Gastrocnemius medialis (tissue), 4 donors: ENCODE measurements around the gene CYTH1.

ENCODE experiments used
- CTCF ChIP-seq, 5 experiments: fragments of 450-650 bp in 3 of 5; fragments of 200-600 bp in 2 of 5; sonication (generic) in 2 of 5; IDR thresholded peaks in 4 of 5; conservative IDR thresholded peaks in 1 of 5; 1 replicate in 4 of 5; 2 replicates in 1 of 5; pipeline ENCODE4 v1.5.1; 2016 to 2019; ENCODE audit warnings: antibody characterized with exemption in 5 of 5, mild to moderate bottlenecking in 3 of 5, moderate library complexity in 3 of 5
- POLR2A ChIP-seq, 2 donors: fragments of 450-650 bp; IDR thresholded peaks; one replicate each; pipeline ENCODE4 v1.6.1; 2017; ENCODE audit warnings: antibody characterized with exemption in 2 of 2, mild to moderate bottlenecking in 2 of 2, moderate library complexity in 2 of 2

GRCh38 chr17:78747488-78747887 lies 34.6 kb downstream of the CYTH1 start:
- no peak for TF ChIP-seq CTCF (IDR thresholded peaks at IDR 0.05 in 4 of 5, conservative IDR thresholded peaks at IDR 0.05 in 1 of 5)
- TF ChIP-seq POLR2A (IDR thresholded peaks at IDR 0.05), result no peak
